GM19238 (cell line): Measurements from ENCODE around the gene MOSMO.
A peak's percentile ranks its signal among the peaks of the same experiment; 100 is the strongest.
"Not testable (repeated sequence)": the region's sequence is repeated elsewhere in the genome, so short reads cannot be mapped to it uniquely, and the experiment has no call there.

Source experiments
- DNase-seq: peaks from one replicate; pipeline ENCODE4 v3.0.0; 2011; ENCODE audit warnings: low spot score; ENCODE audit not compliant: insufficient read length

MOSMO gene

DNA sequence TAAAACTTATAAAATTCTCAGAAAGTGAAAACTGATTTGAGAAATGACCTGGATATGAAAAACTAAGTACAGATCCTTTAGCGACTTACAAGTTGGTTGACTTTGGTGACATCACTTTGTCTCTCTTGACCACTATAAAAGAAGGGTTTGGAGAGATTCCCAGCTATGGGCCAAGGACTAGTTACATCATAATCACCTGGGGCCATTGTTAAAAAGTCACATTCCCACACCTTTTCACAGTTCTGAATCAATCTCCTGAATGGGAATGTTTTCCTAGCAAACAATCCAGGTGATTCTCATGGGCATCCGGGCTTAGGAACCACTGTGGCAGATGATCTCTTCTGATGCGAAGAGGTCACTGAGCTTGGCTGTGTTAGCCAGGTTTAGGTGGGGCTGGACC is 83.8 kb downstream of the MOSMO start:
- no peak for DNase-seq

DNA sequence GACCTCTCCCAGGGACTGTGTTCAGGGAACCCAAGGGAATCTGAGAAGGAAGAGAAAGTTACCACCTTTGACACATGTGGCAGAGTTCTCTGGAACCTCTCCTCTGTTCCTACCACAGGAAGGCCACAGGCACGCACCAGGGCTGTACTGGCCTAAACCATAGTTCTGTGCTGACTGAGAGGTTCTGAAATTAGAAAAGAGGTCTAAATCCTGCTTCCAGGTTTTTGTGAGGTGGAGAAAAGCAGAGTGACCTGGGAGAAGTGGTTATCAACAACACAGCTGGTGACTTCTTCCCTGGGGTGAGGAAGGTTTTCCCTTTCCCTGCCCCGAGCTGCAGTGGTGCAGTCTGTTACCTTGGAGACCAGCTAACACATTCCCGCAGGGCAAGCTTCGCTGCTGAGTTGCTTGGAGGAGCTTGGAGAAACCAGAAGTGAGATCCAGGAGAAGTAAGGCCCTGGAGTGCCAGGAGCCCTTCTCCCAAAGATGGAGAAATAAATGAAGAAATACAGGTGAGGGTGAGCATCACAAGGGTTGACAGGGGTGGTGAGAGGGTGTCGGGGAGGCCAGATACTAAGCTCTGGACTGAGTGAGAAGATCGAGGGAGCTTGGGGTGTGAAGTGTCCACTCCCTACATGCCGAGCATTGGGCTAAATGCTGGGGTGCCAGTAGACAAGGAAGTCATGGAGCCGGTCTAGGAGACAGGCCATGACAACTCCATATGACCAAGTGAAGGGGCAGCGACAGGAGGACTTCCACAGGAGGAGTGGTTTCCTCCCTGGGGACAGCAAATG is 84.4 kb downstream of the MOSMO start, which contains the start of gene VWA3A:
Gene VWA3A, plus strand, starts transcription at position 399 of the 791 bp plus-strand sequence. Its CDS starts 97 bp downstream, at position 496.
- no peak for DNase-seq

DNA sequence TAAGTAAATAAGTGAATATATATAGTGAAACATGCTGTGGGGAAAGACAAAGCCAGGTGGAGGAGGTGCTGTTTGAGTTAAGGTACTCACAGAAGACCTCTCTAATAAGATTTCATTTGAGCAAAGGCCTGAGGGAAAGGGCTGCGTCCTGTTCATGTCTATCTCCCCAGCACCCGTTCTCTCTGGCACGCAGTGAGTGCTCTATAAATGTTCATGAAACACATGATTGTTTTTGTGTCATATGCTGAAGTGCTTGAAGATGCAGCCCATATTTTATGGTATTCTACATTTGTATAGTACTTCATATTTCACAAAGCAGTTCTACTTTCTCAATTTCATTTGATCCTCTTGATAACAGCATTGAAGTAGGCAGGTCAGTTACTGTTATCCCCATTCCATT is 85.4 kb downstream of the MOSMO start:
- no peak for DNase-seq

DNA sequence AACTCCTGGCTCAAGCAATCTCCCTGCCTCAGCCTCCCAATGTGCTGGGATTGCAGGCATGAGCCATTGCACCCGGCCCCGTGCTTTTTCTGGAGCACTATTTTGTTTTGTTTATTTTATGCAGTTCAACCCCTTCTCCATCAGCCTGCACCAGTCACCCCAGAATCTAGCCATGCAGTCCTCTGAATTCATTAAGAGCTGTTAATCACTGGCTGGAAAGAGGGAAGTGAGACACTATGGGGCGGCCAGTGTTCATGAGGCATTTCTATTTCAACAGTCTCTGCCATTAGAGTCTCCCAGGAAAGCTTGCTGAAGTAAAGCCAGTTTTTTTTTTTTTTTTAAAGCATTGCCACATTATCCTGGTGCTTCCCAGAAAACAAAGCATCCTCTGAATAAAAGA is 86.1 kb downstream of the MOSMO start:
- no peak for DNase-seq

DNA sequence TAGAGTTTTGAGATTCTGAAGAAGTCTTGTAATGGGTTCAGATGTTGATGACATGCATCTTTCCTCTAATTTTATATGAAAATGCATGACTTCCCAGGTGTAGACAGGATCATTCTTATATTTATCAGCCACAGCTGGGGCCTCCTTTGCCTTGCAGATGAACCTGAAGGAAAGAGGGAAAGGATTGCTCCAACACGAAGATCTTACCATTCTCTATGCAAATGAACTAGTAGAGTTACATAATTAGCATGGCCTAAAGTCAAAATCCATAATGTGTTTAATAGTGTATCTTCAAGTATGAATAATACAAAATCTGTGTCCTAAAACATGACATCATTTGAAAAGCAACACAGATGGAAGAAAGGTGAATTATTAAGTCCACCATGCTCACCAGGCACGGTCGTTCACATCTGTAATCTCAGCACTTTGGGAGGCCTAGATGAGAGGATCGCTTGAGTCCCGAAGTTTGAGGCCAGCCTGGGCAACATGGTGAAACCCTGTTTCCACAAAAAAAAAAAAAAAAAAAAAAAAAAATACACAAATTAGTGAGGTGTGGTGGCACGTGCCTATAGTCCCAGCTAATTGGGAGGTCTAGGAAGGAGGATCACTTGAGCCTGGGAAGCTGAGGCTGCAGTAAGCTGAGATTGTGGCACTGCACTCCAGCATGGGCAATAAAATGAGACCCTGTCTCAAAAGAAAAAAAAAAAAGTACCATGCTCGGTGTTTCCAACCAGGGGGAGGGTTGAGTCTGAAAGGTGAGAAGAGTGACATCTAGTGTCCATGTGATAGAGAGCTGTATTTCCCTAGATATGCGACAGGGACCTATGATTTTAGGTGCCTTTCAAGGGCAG is 90.7 kb downstream of the MOSMO start:
- peak; percentile 42 for DNase-seq

DNA sequence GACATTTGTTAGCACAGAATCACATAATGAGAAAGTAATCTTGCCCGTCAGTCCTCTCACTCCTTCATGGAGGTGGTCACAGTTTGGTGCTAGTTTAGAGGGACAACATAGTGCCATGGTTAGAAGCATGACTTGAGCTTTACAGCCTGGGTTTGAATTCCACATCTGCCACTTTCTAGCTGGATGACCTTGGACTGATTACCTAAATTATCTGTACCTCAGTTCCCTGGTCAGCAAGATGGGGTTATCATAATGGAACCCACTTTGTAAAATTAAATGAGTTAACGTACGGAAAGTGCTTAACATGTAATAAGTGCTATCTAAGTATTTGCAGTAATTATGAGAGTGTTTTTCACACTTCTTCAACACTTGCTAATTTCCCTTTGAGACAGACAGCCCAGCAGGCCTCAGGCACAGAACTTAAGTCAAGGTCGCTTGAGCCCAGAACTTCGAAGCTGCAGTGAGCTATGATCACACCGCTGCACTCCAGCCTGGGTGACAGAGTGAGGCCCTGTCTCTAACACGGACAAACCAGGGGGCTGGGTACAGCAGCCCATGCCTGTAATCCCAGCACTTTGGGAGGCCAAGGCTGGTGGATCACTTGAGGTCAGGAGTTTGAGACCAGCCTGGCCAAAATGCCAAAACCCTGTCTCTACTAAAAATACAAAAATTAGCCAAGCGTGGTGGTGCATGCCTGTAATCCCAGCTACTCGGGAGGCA is 91.5 kb downstream of the MOSMO start:
- DNase-seq: no peak

DNA sequence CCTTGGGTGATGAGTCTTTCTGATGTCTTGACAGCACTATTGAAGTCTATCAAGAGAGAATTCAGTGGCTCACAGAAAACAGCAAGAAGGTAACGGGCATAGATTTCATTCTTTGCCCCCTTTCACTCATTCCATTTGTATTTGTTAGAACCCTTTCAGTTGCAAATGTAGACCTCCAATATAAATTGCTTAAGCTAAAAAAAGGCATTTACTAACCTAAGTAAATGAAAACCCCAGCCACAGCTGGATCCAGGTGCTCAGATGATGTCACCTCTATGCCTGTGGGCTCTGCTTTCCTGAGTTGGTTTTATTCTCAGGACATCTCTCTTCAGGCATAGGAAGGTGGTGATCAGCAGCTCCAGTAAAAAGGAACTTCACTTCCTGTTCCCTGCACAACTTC is 95.5 kb downstream of the MOSMO start:
- DNase-seq: no peak

DNA sequence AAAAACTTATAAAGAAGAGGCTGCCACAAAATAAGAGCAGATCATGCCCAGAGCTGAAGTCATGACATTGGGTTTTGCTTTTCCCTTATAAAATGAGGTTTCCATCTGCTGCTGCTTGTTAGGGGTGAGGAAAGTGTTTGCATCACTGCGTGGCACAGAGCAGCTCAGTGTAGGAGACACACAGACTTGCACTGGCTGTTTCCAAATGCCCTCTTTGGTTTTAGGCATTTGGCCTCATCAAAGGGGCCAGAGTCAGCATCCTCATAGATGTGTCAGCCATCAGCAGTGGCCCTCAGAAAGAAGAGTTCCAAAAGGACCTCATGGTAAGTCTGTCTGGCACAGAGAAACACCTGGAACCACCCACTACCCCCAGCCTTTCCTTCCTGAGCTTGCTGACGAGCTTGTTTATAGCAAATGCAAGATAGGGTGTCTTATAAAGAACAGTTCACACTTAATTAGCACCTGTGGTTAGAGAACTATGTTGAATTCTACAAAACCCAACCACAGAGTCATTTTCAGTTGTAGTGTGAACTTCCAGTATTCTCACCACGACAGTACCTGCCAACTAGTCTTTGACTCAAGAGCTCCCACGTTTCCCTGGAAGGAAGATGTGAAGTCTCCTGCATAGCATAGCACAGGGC is 101.5 kb downstream of the MOSMO start:
- no peak for DNase-seq

DNA sequence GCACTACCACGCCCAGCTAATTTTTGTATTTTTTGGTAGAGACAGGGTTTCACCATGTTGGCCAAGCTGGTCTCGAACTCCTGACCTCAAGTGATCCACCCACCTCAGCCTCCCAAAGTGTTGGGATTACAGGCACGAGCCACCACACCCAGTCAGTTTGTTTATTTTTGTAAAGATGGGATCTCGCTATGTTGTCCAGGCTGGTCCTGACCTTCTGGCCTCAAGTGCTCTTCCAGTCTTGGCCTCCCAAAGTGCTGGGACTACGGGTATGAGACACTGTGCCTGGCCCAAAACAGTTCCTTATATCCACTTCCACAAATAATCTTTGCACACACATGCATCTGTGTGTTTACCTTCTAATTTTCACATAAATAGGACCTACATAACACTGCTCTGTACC is 103.7 kb downstream of the MOSMO start:
- DNase-seq: not testable (repeated sequence)

DNA sequence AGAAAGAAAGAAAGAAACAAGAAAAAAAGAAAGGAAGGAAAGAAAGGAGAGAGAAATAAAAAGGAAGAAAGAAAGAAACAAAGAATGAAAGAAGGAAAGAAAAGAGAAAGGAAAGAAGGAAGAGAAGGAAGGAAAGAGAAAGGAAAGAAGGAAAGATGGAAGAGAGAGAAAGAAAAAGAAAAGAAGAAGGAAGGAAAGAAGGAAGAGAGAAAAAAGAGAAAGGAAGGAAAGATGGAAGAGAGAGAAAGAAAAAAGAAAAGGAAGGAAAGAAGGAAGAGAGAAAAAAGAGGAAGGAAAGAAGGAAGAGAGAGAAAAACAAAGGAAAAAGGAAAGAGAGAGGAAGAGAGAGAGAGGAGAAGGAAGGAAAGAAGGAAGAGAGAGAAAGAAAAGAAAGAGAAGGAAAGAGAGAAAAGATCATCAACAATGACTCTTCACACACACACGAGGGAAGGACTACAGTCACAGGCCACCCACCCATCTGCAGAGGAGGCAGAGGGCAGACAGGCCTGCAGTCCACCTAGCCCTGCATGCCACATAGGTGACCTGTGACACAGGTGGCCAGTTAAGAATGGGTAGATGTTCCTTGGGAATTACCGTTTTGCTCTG is 108.3 kb downstream of the MOSMO start:
- DNase-seq: no peak

DNA sequence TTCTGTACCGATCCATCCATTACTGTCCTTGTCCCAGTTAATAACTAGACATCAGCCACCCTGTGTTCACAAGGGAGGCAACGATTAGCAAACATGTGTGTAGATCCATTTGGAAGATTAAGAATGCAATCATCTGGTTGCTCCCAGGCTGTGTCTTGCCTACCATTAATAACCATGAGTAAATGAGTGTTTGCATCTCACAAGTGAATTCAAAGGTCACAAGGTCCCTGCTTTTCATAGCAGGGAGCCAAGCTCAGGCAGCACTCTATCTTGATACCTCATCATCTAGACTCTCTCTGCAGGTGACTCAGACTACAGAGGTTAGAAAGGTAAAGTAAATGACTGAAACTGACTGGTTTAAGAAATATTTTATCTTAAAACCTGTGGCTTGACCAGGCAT is 109.7 kb downstream of the MOSMO start:
- DNase-seq: no peak

DNA sequence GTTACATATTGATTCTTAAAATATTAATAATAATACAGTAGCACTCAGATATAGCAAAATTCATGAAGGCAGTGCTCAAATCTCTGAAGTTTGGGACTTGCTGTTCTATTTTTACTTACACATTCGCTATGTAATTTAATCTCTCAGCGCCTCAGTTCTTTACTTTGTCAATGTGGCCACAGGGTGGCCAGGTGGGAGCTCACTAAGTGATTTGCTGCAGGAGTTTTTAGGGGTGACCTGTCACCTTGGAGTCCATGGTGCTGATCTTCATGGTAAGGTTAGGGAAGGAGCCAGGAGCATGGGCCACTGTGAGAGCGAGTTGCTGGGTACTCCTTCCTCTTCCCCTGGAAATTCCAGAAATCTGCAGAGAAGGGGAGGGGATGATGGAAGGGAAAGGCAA is 112.5 kb downstream of the MOSMO start:
- no peak for DNase-seq

DNA sequence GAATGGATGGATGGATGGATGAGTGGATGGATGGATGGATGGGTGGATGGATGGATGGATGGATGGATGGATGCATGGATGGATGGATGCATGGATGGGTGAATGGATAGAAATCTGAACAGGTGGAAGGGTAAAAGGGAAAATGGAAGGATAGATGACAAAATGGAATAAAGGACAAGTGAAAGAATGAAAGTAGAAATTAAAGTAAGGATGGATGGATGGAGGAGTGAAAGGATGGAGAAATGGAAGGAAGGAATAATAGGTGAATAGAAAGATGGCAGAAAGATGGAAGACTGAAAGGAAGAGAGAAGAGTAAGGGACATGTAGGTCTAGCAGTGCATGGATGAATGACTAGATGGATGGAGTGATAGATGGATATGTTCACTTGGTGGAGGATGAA is 114.3 kb downstream of the MOSMO start:
- no peak for DNase-seq

DNA sequence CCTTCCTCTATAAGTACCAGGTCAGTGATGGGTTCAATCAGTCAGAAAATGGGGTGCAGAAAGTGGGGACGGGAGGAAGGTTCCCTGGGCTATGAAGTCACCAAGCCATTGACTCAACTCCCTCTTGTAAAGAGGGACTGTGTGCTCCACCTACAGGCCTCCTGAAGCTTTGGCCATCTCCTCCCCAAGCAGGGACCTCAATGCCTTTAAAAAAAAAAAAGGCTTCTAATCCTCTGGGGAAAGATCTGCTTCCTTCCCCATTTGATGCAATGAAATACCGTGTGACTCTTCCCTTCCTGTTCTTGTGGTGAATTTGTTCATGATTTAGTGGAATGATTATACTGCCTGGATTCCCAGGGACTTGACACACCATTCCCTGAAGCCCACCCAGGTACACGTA is 115.2 kb downstream of the MOSMO start:
- DNase-seq: no peak

DNA sequence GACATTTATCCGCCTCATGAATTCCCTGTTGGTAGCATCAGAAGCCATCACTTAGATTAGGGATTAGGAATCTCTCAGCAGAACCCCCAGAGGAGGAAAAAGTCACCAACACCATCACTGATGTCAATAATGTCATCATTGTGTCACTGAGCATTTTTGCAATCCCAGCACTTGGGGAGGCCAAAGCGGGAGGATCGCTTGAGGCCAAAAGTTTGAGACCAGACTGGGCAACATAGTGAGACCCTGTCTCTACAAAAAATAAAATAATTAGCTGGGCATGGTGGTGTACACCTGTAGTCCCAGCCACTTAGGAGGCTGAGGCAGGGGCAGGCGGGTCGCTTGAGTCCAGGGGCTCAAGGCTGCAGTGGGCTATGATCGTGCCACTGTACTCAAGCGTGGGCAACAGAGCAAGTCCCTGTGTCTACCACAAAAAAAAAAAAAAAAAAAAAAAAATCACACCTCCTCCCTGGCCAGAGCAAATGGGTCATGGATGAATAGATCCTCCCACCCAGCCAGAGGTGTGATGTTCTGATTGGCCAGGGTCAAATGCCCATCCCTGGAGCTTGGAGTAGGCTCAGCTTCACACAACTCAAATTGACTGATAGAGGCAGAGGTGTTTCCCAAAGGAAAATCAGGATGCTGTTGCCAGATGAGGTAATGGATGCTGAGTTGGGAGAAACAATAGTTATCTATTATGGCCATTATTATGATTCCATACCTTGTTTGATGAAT is 116.0 kb downstream of the MOSMO start:
- no peak for DNase-seq

DNA sequence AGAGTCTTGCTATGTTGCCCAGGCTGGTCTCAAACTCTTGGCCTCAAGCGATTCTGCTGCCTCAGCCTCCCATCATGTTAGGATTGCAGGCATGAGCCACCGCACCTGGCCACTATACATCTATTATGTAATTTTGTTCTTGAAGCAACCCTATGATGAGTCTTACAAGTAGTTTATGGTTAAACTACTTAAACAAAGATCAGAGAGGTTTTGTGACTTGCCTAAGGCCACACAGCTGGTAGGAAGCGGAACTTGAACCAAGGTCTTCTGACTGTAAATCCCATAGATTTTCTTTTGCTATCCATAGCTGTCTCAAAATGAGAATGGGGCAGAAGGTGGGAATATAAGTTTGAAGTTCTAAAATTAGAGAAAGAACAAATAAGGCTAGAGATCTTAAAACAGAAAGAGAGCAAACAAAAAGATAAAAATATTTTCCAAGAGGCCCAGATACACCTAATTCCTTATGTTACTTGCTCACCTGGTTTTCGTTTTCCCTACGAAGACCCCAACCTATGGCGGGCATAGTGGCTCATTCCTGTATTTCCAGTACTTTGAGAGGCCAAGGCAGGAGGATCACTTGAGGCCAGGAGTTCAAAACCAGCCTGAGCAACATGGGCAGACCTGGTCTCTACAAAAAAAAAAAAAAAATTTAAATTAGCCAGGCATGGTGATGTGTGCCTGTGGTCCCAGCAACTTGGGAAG is 116.8 kb downstream of the MOSMO start:
- DNase-seq: no peak

DNA sequence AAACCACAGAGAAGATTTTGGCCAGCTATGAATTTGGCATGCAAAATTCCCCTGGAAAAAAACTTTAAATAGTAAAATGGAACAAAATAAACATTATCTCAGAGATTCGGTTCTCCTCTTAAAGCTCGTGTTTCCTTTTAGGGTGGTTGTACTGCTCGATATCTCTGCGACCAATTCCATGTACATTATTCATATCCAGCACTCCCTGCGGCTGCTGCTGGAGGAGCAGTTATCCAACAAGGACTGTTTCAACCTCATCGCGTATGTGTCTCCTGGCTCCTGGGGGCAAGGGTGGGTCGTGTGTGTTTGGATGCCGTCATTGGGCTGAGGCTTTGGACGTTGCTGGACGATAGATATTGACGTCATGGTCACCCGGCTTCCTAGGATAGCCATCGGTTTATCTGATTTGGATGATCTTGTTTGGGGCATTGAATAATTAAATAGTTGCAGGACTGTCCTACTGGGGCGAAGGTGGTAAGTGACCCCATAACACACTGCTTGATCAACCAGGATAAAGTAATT is 118.2 kb downstream of the MOSMO start:
- no peak for DNase-seq

DNA sequence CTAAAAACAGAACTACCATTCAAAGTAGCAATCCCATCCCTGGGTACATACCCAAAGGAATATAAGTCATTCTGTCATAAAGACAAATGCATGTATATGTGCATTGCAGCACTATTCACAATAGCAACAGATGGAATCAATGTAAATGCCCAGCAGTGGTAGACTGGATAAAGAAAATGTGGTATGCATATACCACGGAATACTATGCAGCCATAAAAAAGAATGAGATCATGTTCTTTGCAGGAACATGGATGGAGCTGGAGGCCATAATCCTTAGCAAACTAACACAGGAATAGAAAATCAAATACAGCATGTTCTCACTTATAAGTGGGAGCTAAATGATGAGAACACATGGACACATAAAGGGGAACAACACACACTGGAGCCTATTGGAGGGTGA is 120.6 kb downstream of the MOSMO start:
- DNase-seq: not testable (repeated sequence)

DNA sequence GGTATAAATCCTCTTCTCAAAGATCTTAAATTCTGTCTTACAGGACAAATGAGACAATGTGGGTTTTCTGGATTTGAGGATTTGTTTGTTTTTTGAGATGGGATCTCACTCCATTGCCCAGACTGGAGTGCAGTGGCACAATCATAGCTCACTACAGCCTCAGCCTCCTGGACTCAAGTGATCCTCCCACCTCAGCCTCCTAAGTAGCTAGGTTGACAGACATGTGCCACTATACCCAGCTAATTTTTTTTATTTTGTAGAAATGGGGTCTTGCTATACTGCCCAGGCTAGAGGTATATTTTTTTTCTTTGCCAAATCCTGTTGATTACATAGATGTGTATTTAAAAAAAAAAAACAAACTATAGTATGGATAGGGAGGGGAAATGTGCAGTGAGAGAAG is 122.6 kb downstream of the MOSMO start:
- no peak for DNase-seq

DNA sequence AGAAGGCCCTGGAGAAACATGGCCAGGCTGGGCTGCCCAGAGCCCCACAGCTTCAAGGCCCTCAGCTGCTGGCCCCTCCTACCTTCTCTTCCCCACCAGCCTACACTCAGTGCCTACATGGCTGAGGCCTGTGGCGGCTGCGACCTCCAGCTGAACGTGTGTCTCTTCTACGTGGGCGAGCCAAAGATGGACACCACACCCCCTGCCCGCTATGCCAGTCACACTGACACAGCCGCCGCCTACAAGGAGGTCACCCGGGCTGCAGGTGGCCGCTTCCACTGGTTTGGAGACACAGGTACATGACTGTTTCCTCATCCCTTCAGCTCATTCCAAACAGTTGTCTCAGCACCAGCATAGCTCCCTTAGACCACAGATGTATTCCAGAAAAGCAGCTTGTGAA is 124.9 kb downstream of the MOSMO start:
- no peak for DNase-seq
